ENCODE results near the gene TCN1.
"Not testable (repeated sequence)": the region's sequence is repeated elsewhere in the genome, so short reads cannot be mapped to it uniquely, and the experiment has no call there.

TCN1 gene

GRCh38 chr11:59866397-59866796, at the start of gene TCN1:
TCN1 (minus strand) TSS chr11:59866487; CDS start chr11:59866470, 17 bp downstream.
- DNase-seq, result no peak

- not testable (repeated sequence) for DNase-seq
Observed at GRCh38 chr11:59903569-59903968, 37.3 kb upstream of the TCN1 start.

GRCh38 chr11:59901306-59901705, 35.0 kb upstream of the TCN1 start:
- DNase-seq, result no peak

DNA sequence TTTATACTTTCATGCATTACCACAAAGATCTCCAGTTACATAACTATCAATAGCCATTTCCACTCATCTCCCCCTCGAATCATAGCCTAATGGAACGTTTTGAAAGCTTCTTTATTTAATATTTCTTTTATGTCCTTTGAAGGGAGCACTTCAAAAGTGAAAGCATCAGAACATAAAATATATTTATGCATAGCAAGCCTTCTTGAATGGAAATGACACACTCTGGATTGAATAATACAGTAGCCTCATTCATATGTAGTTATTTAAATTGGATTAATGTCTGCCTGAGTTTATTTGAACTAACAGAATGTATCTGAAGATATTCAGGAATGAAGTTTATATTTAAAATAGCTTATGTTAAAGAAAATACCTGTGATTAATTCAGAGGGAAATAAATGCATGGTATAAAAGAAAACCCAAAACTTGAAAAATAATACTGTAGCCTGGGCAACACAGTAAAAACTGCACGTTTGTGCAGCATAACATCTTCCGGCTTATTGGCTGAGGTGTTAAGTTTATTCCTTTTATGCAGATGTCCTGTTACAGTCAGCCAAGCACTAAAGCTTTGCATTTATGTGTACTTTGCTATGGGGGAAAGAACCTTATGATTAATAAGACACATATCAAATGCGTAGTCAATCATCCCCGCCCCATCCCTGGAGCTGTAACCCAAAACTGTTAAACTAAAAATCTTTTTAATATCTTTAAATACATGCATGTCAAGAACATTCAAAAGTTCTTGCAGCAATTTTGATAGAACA, 34.3 kb upstream of the TCN1 start:
- no peak for DNase-seq

GRCh38 chr11:59899532-59899931, 33.2 kb upstream of the TCN1 start:
- DNase-seq, result no peak

DNA sequence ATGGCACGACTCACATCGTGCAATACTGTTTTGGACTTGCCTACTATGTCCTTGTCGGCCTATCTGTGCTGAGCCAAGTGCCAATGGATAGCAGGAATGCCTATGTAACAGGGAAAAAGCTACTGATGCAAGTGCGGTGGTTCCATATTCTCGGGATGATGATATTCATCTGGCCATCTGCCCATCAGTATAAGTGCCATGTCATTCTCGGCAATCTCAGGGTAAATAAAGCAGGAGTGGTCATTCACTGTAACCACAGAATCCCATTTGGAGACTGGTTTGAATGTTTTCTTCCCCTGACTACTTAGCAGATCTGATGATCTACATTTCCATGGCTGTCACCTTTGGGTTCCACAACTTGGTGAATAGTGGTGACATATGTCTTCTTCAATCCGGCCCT, 32.4 kb upstream of the TCN1 start:
- DNase-seq, result no peak

- no peak for DNase-seq
Observed at GRCh38 chr11:59898046-59898445, 31.8 kb upstream of the TCN1 start.

- DNase-seq, result no peak
Observed at GRCh38 chr11:59894616-59895015, 28.3 kb upstream of the TCN1 start.

- no peak for DNase-seq
Observed at GRCh38 chr11:59891781-59892181, 25.5 kb upstream of the TCN1 start.

- DNase-seq, result not testable (repeated sequence)
Observed at GRCh38 chr11:59887156-59887555, 20.9 kb upstream of the TCN1 start.

GRCh38 chr11:59883597-59883996, 17.3 kb upstream of the TCN1 start:
- DNase-seq, result no peak

DNA sequence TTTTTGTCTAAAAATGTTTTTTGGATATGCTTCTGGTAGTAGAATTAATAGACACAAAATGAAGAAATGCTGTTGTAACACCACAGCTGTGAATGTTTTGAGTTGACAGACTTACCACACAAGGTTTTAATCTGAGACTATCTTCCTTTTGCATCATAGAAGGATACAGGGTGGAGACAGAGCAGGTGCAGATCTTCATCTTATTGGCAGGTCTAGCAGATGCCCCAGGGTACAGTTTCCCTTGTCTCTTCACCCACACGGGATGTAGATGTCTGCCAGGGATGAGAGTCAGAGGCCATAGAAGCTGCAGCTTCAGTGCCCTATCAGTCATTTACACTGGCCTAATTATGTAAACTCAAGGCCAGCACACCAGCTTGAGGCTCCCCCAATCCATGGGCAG, 13.3 kb upstream of the TCN1 start:
- DNase-seq, result no peak

DNA sequence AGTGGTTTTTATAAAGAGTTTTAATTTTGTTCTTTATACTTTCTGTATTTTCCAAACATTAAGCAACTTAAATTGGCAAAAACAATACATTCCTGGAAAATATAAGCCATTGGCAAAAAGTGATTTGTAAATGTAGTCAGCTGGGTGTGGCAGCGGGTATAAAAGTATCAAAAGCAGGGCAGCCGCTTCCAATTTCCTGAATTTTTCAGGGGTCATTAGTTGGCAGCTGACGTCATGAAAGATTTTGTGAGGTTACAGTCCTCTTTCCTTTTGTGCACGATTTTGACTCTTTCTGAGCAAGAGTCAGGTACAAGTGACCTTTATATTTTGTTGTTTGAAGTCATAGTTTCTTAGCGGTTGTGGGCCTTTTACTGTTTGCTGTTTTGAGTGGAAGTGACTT, 12.3 kb upstream of the TCN1 start, which contains the start of gene OOSP3:
Gene OOSP3, plus strand, starts transcription at position 208 of the 400 bp plus-strand sequence. Its CDS starts 27 bp downstream, at position 235.
- DNase-seq, result no peak

- DNase-seq, result no peak
Observed at GRCh38 chr11:59877784-59878183, 11.5 kb upstream of the TCN1 start.

DNA sequence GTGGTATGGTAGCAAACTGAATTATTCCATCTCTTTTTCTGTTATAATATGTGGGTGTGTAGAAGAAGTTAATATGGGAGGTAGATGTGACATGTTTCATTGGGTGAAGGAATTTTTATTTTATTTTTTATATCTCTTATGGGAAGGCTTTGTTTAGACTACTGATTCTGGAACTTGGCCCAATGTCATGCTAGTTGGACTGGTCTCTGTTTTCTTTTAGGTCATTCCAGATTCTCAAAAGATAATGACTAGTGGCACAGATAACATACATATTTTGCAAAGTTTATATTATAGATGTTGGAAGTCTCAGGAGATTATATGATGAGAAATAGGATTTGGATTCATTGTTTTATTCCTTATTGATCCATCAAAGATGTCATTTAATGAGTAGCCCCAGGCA, 11.0 kb upstream of the TCN1 start:
- DNase-seq, result no peak

- DNase-seq, result no peak
Observed at GRCh38 chr11:59875856-59876519, 9.7 kb upstream of the TCN1 start.

DNA sequence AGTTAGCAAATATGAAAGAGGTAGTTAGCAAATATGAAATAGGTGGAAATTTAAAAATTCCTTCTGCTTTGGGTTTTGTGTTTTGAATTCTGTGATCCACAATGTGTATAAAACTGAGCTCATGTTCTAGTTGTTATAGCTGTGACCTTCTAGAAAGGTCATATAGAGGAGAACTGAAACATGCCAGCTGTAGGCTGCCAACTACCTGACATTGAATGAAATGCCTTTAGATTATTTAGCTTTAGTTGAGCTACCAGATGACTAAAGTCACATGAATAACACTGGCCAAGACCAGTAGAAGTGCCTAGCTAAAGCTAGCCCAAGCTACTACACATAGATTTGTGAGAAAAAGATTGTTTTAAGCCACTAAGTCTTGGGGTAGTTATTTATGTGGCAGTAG, 5.8 kb upstream of the TCN1 start:
- no peak for DNase-seq

GRCh38 chr11:59867946-59868345, 1.7 kb upstream of the TCN1 start:
- no peak for DNase-seq

DNA sequence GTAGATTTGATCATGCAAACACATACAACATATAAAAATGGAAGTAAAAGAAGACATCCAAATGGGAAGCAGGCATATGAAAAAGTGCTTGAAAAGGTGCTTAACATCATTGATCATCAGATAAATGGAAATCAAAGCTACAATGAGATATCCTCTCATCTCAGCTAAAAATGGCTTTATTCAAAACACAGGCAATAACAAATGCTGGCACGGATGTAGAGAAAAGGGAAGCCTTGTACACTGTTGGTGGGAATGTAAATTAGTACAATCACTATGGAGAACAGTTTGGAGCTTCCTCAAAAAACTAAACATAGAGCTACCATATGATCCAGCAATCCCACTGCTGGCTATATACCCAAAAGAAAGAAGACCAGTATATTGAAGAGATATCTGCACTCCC, 549 bp upstream of the TCN1 start:
- DNase-seq, result no peak

DNA sequence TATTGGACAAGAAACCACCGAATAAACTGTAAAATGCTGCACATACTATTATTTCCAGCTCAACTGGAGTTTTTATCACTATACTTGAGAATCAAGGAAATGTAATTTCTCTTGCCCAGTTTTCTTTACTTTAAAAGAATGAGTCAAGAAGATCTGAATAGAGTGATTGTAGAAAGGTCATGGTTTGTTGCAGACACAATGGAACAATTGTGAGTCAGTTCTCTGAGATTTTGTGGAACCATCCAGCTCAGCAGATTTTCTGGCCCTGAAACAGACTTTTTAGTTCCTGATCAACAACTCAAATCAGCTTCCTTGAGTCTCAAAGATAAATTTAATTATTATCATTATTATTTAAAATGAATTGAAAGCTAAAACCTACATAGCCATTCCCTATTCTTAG, 1.3 kb downstream of the TCN1 start:
- no peak for DNase-seq

GRCh38 chr11:59862252-59862651, 4.0 kb downstream of the TCN1 start:
- no peak for DNase-seq

GRCh38 chr11:59859673-59860072, 6.6 kb downstream of the TCN1 start:
- DNase-seq, result no peak

- DNase-seq, result no peak
Observed at GRCh38 chr11:59857439-59858434, 8.6 kb downstream of the TCN1 start.

Data from NCI-H446 treated with DMSO at 0.1 percent for 48 hours (cell line).